SK-N-SH (cell line): Measurements from ENCODE around the gene NCF4.

Experiments
- CTCF ChIP-seq: fragments of 200-600 bp; sonication (generic); IDR thresholded peaks from 2 replicates; pipeline ENCODE4 v1.6.1; 2017; ENCODE audit warnings: antibody characterized with exemption, mild to moderate bottlenecking, moderate library complexity
- EP300 ChIP-seq, 2 experiments: IDR thresholded peaks; 2 replicates each; pipeline versions ENCODE4 v1.4.0 to v1.6.1; 2012; ENCODE audit warnings: borderline replicate concordance in 1 of 2, low read depth in 1 of 2, low read length in 1 of 2
- FOSL2 ChIP-seq: IDR thresholded peaks from 2 replicates; pipeline ENCODE4 v1.4.0; 2012; ENCODE audit warnings: low read depth, mild to moderate bottlenecking, moderate library complexity, borderline replicate concordance
- GABPA ChIP-seq: IDR thresholded peaks from 2 replicates; pipeline ENCODE4 v1.4.0; 2012; ENCODE audit warnings: low read depth, mild to moderate bottlenecking
- JUND ChIP-seq: IDR thresholded peaks from 2 replicates; pipeline ENCODE4 v1.4.0; 2012
- MAX ChIP-seq: IDR thresholded peaks from 2 replicates; pipeline ENCODE4 v1.4.0; 2012; ENCODE audit warnings: low read depth
- MEF2A ChIP-seq: IDR thresholded peaks from 2 replicates; pipeline ENCODE4 v1.4.0; 2012; ENCODE audit warnings: low read depth, borderline replicate concordance
- REST ChIP-seq: IDR thresholded peaks from 2 replicates; pipeline ENCODE4 v1.6.1; 2012; ENCODE audit warnings: mild to moderate bottlenecking, low read depth, low read length, moderate library complexity
- SIN3A ChIP-seq: IDR thresholded peaks from 2 replicates; pipeline ENCODE4 v1.6.1; 2012; ENCODE audit warnings: low read depth, mild to moderate bottlenecking, low read length, moderate library complexity, borderline replicate concordance
- YY1 ChIP-seq: IDR thresholded peaks from 2 replicates; pipeline ENCODE4 v1.4.0; 2012; ENCODE audit warnings: low read depth, mild to moderate bottlenecking

- TF ChIP-seq CTCF (no peak), MEF2A (no peak), SIN3A (no peak), YY1 (no peak), MAX (no peak), REST (no peak), FOSL2 (no peak), EP300 (IDR thresholded peaks at IDR 0.05; ENCODE audit: borderline replicate concordance in 1 of 2, low read depth in 1 of 2, low read length in 1 of 2) (no peak), JUND (no peak), GABPA (no peak)
Observed at GRCh38 chr22:36863979-36864378, 3.2 kb downstream of the NCF4 start.
